ENCODE data around the gene ZNF618. TPM values are rescaled to one million over a fixed set of nuclear protein-coding genes. Genes with fewer than 3 reads are reported as not detected.
A peak's percentile ranks its signal among the peaks of the same experiment; 100 is the strongest.

ZNF618 gene
- total RNA-seq, 1 donor from 2014 or later, result 2.0 TPM

- ATAC-seq (ENCODE audit: poor library complexity) (no peak), DNase-seq (no peak)
- intact Hi-C loops (cut with DNase I), result no loop called here
Measured at GRCh38 chr9:114016629-114017423, 140.7 kb downstream of the ZNF618 start.

GRCh38 chr9:114017741-114018715 lies 141.9 kb downstream of the ZNF618 start:
- intact Hi-C loops (cut with DNase I), result no loop called here
- no peak for DNase-seq
- ATAC-seq (ENCODE audit: poor library complexity), result no peak

- DNase-seq, result no peak
- intact Hi-C loops (cut with DNase I), result no loop called here
- no peak for ATAC-seq (ENCODE audit: poor library complexity)
Measured at GRCh38 chr9:114021578-114021977, 145.5 kb downstream of the ZNF618 start.

GRCh38 chr9:114023961-114024360 lies 147.9 kb downstream of the ZNF618 start:
- ATAC-seq (ENCODE audit: poor library complexity) (no peak), DNase-seq (no peak)
- intact Hi-C loops (cut with DNase I), result no loop called here

GRCh38 chr9:114025196-114025753 lies 149.2 kb downstream of the ZNF618 start:
- ATAC-seq (ENCODE audit: poor library complexity) (no peak), DNase-seq (no peak)
- intact Hi-C loops (cut with DNase I), result loop anchor here (5.0 kb wide), 1 partner anchor 288 kb away; no protein-coding TSS in a partner anchor

- ATAC-seq (ENCODE audit: poor library complexity) (no peak), DNase-seq (no peak)
- intact Hi-C loops (cut with DNase I), result loop anchor here (5.0 kb wide), 1 partner anchor 288 kb away; no protein-coding TSS in a partner anchor
Measured at GRCh38 chr9:114025760-114026159, 149.7 kb downstream of the ZNF618 start.

- intact Hi-C loops (cut with DNase I), result loop anchor here (5.0 kb wide), 1 partner anchor 289 kb away; no protein-coding TSS in a partner anchor
- DNase-seq (no peak), ATAC-seq (ENCODE audit: poor library complexity) (no peak)
Measured at GRCh38 chr9:114026335-114026734, 150.2 kb downstream of the ZNF618 start.

GRCh38 chr9:114027159-114027862 lies 151.2 kb downstream of the ZNF618 start:
- no peak for DNase-seq
- no peak for ATAC-seq (ENCODE audit: poor library complexity)
- intact Hi-C loops (cut with DNase I), result loop anchor here (5.0 kb wide), 1 partner anchor 290 kb away; no protein-coding TSS in a partner anchor

GRCh38 chr9:114027863-114028465 lies 151.9 kb downstream of the ZNF618 start:
- intact Hi-C loops (cut with DNase I), result loop anchor here (5.0 kb wide), 1 partner anchor 291 kb away; no protein-coding TSS in a partner anchor
- no peak for ATAC-seq (ENCODE audit: poor library complexity)
- DNase-seq, result no peak

- no peak for ATAC-seq (ENCODE audit: poor library complexity)
- no peak for DNase-seq
- intact Hi-C loops (cut with DNase I), result loop anchor here (5.0 kb wide), 1 partner anchor 291 kb away; no protein-coding TSS in a partner anchor
Measured at GRCh38 chr9:114028646-114029045, 152.5 kb downstream of the ZNF618 start.

GRCh38 chr9:114029311-114030170 lies 153.4 kb downstream of the ZNF618 start:
- intact Hi-C loops (cut with DNase I), result loop anchor here (2.0 to 10.0 kb wide), 3 partner anchors 223 to 345 kb away; no protein-coding TSS in a partner anchor
- ATAC-seq (ENCODE audit: poor library complexity), result no peak
- no peak for DNase-seq

- intact Hi-C loops (cut with DNase I), result loop anchor here (2.0 to 10.0 kb wide), 2 partner anchors 224 to 346 kb away; no protein-coding TSS in a partner anchor
- DNase-seq (no peak), ATAC-seq (ENCODE audit: poor library complexity) (no peak)
Measured at GRCh38 chr9:114030364-114030763, 154.3 kb downstream of the ZNF618 start.

GRCh38 chr9:114031037-114031630 lies 155.0 kb downstream of the ZNF618 start:
- DNase-seq (no peak), ATAC-seq (ENCODE audit: poor library complexity) (no peak)
- intact Hi-C loops (cut with DNase I), result loop anchor here (2.0 to 10.0 kb wide), 2 partner anchors 224 to 346 kb away; no protein-coding TSS in a partner anchor

GRCh38 chr9:114031948-114032840 lies 156.1 kb downstream of the ZNF618 start:
- ATAC-seq (ENCODE audit: poor library complexity) (no peak), DNase-seq (no peak)
- intact Hi-C loops (cut with DNase I), result loop anchor here (2.0 to 10.0 kb wide), 2 partner anchors 225 to 347 kb away; no protein-coding TSS in a partner anchor

- peak; percentile 86 for ATAC-seq (ENCODE audit: poor library complexity)
- DNase-seq, result peak; percentile 59
- intact Hi-C loops (cut with DNase I), result loop anchor here (10.0 kb wide), 1 partner anchor 349 kb away; no protein-coding TSS in a partner anchor
Measured at GRCh38 chr9:114033397-114034103, 157.4 kb downstream of the ZNF618 start.

Measured in Right ventricle myocardium superior (tissue), 1 donor.